WTC11 (cell line): ENCODE results near the gene ERBB2. TPM values are rescaled to one million over a fixed set of nuclear protein-coding genes. Genes with fewer than 3 reads are reported as not detected.

Experiments used
- ATAC-seq: fragments of 200-7000 bp; cut with Tn5 transposase; 2 replicates; pipeline ENCODE4 v1.10.0; 2021; ENCODE audit warnings: mild to moderate bottlenecking, moderate library complexity
- CTCF ChIA-PET: fragments of 300-600 bp; sonication (Branson Sonifier 250); formaldehyde crosslinking; loops from one replicate; lab custom pipeline; 2021; ENCODE audit warnings: antibody characterized with exemption; lab: Charles Lee
- POLR2A ChIA-PET: fragments of 350-600 bp; sonication (Branson Sonifier 250); formaldehyde crosslinking; loops from one replicate; lab custom pipeline; 2021; ENCODE audit warnings: antibody characterized with exemption; lab: Charles Lee
- DNase-seq: peaks from one replicate; pipeline ENCODE4 v3.0.0; 2021; ENCODE audit warnings: low spot score
- H3K27ac Mint-ChIP-seq: 2 replicates; pipeline ENCODE4 v1.8.0; 2021; ENCODE audit warnings: mixed read lengths
- H3K27me3 Mint-ChIP-seq: 2 replicates; pipeline ENCODE4 v1.8.0; 2021; ENCODE audit warnings: low read depth, mild to moderate bottlenecking, moderate library complexity, mixed read lengths
- H3K36me3 Mint-ChIP-seq: 2 replicates; pipeline ENCODE4 v1.8.0; 2021; ENCODE audit warnings: mixed read lengths
- H3K4me1 Mint-ChIP-seq: 2 replicates; pipeline ENCODE4 v1.8.0; 2022; ENCODE audit warnings: mixed read lengths
- H3K4me3 Mint-ChIP-seq: 2 replicates; pipeline ENCODE4 v1.8.0; 2021; ENCODE audit warnings: mild to moderate bottlenecking, moderate library complexity, mixed read lengths
- H3K9me3 Mint-ChIP-seq: 2 replicates; pipeline ENCODE4 v1.8.0; 2021; ENCODE audit warnings: mixed read lengths
- AR ChIP-seq: fragments of 250-450 bp; sonication (Bioruptor Pico); IDR thresholded peaks from 2 replicates; pipeline ENCODE4 v1.9.0; 2021; ENCODE audit warnings: mild to moderate bottlenecking
- ATF1 ChIP-seq: sonication (generic); formaldehyde crosslinking; IDR thresholded peaks from 2 replicates; pipeline ENCODE4 v1.8.1; 2023; ENCODE audit warnings: mild to moderate bottlenecking, moderate library complexity, missing genetic modification reagents
- CBFB ChIP-seq: sonication (generic); formaldehyde crosslinking; IDR thresholded peaks from 2 replicates; pipeline ENCODE4 v1.8.1; 2022; ENCODE audit warnings: mild to moderate bottlenecking, low read depth, missing genetic modification reagents
- ETV6 ChIP-seq: sonication (generic); formaldehyde crosslinking; IDR thresholded peaks from 2 replicates; pipeline ENCODE4 v1.8.1; 2022; ENCODE audit warnings: mild to moderate bottlenecking, missing genetic modification reagents
- FOXP4 ChIP-seq: sonication (generic); formaldehyde crosslinking; IDR thresholded peaks from 2 replicates; pipeline ENCODE4 v1.8.0; 2022; ENCODE audit warnings: mild to moderate bottlenecking, missing genetic modification reagents
- PREB ChIP-seq: sonication (generic); formaldehyde crosslinking; IDR thresholded peaks from 2 replicates; pipeline ENCODE4 v1.8.1; 2022; ENCODE audit warnings: mild to moderate bottlenecking, missing genetic modification reagents, moderate library complexity, borderline replicate concordance
- RELA ChIP-seq: sonication (generic); formaldehyde crosslinking; IDR thresholded peaks from 2 replicates; pipeline ENCODE4 v1.8.1; 2022; ENCODE audit warnings: missing genetic modification reagents, mild to moderate bottlenecking, borderline replicate concordance
- SOX15 ChIP-seq: fragments of 250-450 bp; sonication (Bioruptor Pico); IDR thresholded peaks from 2 replicates; pipeline ENCODE4 v1.9.0; 2021; ENCODE audit warnings: mild to moderate bottlenecking
- USF1 ChIP-seq: sonication (generic); formaldehyde crosslinking; IDR thresholded peaks from 2 replicates; pipeline ENCODE4 v1.8.0; 2022; ENCODE audit warnings: mild to moderate bottlenecking, missing genetic modification reagents
- ZNF416 ChIP-seq: fragments of 250-450 bp; sonication (Bioruptor Pico); IDR thresholded peaks from 2 replicates; pipeline ENCODE4 v1.9.0; 2021; ENCODE audit warnings: mild to moderate bottlenecking, inconsistent platforms
- ZNF423 ChIP-seq: fragments of 250-450 bp; sonication (Bioruptor Pico); IDR thresholded peaks from 2 replicates; pipeline ENCODE4 v2.1.2; 2022; ENCODE audit warnings: mild to moderate bottlenecking, moderate library complexity
- ZSCAN18 ChIP-seq: fragments of 250-450 bp; sonication (Bioruptor Pico); IDR thresholded peaks from 2 replicates; pipeline ENCODE4 v2.1.2; 2022; ENCODE audit warnings: mild to moderate bottlenecking, moderate library complexity
- total RNA-seq: library from RNA; stranded (reverse); gene quantifications from 3 replicates; pipeline ENCODE4 v1.2.3, GENCODE V29; 2021
- TF ChIP-seq, protein P1 (sequence below): sonication (generic); formaldehyde crosslinking; conservative IDR thresholded peaks from 2 replicates; pipeline ENCODE4 v1.8.1; 2022; ENCODE audit warnings: mild to moderate bottlenecking, missing genetic modification reagents
- TF ChIP-seq, protein P2 (sequence below): fragments of 250-450 bp; sonication (Bioruptor Pico); IDR thresholded peaks from 2 replicates; pipeline ENCODE4 v1.9.0; 2021; ENCODE audit warnings: mild to moderate bottlenecking
- TF ChIP-seq, protein P3 (sequence below): sonication (generic); formaldehyde crosslinking; IDR thresholded peaks from 2 replicates; pipeline ENCODE4 v1.8.0; 2022; ENCODE audit warnings: mild to moderate bottlenecking, missing genetic modification reagents

ERBB2 gene
- total RNA-seq, 1 experiment from 2014 or later = 209 TPM

GRCh38 chr17:39666601-39667261 is 33.1 kb upstream of the ERBB2 start:
- Mint-ChIP-seq H3K27ac (no peak overlapping the region), H3K36me3 (no peaks in the 10 kb centered on the region), H3K9me3 (no peaks in the 10 kb centered on the region), H3K4me1 (peaks cover 51% of the 10 kb centered on the region), H3K4me3 (peak overlapping the region; percentile 71), H3K27me3 (peaks cover 44% of the 10 kb centered on the region)
- CTCF ChIA-PET = interaction anchor here (0.7 to 18.0 kb wide), 14 partner anchors 12 to 119 kb away, joined by 3 to 876 read pairs (median 4); partner anchors contain the start of genes ERBB2, MIEN1 and PPP1R1B
- TF ChIP-seq ZNF423 (0 out of 2 replicates have a peak, but pooled peaks have one; percentile 19), FOXP4 (CRISPR knock-in tag) (no peak)
- TF ChIP-seq, protein P1, sequence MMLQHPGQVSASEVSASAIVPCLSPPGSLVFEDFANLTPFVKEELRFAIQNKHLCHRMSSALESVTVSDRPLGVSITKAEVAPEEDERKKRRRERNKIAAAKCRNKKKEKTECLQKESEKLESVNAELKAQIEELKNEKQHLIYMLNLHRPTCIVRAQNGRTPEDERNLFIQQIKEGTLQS (CRISPR knock-in tag) = no peak
- ATAC-seq = no peak
- no peak for DNase-seq
- POLR2A ChIA-PET = interaction anchor here (0.7 to 1.1 kb wide), 3 partner anchors 14 to 29 kb away, joined by 3 to 4 read pairs (median 3); no protein-coding TSS in a partner anchor

- Mint-ChIP-seq H3K4me3 (peak overlapping the region; percentile 71), H3K27ac (no peak overlapping the region), H3K4me1 (peaks cover 56% of the 10 kb centered on the region), H3K27me3 (peaks cover 47% of the 10 kb centered on the region), H3K36me3 (no peaks in the 10 kb centered on the region), H3K9me3 (no peaks in the 10 kb centered on the region)
- TF ChIP-seq SOX15 (CRISPR knock-in tag) (no peak), RELA (CRISPR knock-in tag) (0 out of 2 replicates have a peak, but pooled peaks have one; percentile 14), CBFB (CRISPR knock-in tag) (no peak), ZNF423 (peak; percentile 45)
- ChIA-PET POLR2A (interaction anchor here (0.9 to 1.1 kb wide), 2 partner anchors 15 to 22 kb away, joined by 3 to 4 read pairs; no protein-coding TSS in a partner anchor), CTCF (interaction anchor here (0.7 to 18.0 kb wide), 9 partner anchors 11 to 346 kb away, joined by 3 to 876 read pairs (median 4); partner anchors contain the start of genes ERBB2, MIEN1 and PPP1R1B)
- ATAC-seq (no peak), DNase-seq (peak; percentile 25)
These were observed 32.5 kb upstream of the ERBB2 start for GRCh38 chr17:39667262-39667944.

- peaks cover 50% of the 10 kb centered on the region for H3K4me1 Mint-ChIP-seq
- DNase-seq (peak; percentile 83), ATAC-seq (peak; percentile 34)
- H3K9me3 Mint-ChIP-seq = no peaks in the 10 kb centered on the region
- ChIA-PET POLR2A (interaction anchor here (0.7 to 1.1 kb wide), 2 partner anchors 23 to 45 kb away, joined by 3 read pairs; no protein-coding TSS in a partner anchor), CTCF (interaction anchor here (0.6 to 18.0 kb wide), 23 partner anchors 10 to 346 kb away, joined by 3 to 876 read pairs (median 5); partner anchors contain the start of genes ERBB2, MIEN1, PGAP3 and PPP1R1B)
- no peak within 1 kb of the TSS for H3K27ac Mint-ChIP-seq
- H3K36me3 Mint-ChIP-seq = no peaks in the 10 kb centered on the region
- peak within 1 kb of the TSS; percentile 71 for H3K4me3 Mint-ChIP-seq
- peaks cover 47% of the 10 kb centered on the region for H3K27me3 Mint-ChIP-seq
- TF ChIP-seq, protein P2, sequence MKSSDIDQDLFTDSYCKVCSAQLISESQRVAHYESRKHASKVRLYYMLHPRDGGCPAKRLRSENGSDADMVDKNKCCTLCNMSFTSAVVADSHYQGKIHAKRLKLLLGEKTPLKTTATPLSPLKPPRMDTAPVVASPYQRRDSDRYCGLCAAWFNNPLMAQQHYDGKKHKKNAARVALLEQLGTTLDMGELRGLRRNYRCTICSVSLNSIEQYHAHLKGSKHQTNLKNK = no peak
- 0 out of 2 replicates have a peak, but pooled peaks have one; percentile 64 for TF ChIP-seq ATF1 (CRISPR knock-in tag)
- no peak for TF ChIP-seq ZNF416
- no peak for TF ChIP-seq ZSCAN18
- no peak for TF ChIP-seq USF1 (CRISPR knock-in tag)
- TF ChIP-seq PREB (CRISPR knock-in tag) = no peak
- TF ChIP-seq, protein P3, sequence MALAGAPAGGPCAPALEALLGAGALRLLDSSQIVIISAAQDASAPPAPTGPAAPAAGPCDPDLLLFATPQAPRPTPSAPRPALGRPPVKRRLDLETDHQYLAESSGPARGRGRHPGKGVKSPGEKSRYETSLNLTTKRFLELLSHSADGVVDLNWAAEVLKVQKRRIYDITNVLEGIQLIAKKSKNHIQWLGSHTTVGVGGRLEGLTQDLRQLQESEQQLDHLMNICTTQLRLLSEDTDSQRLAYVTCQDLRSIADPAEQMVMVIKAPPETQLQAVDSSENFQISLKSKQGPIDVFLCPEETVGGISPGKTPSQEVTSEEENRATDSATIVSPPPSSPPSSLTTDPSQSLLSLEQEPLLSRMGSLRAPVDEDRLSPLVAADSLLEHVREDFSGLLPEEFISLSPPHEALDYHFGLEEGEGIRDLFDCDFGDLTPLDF = 0 out of 2 replicates have a peak, but pooled peaks have one; percentile 32
- peak; percentile 84 for TF ChIP-seq ETV6
- TF ChIP-seq AR = no peak
These were observed 31.6 kb upstream of the ERBB2 start, which contains the start of gene PNMT for GRCh38 chr17:39667945-39668924. Gene PNMT, plus strand, starts transcription at chr17:39668453. Its CDS starts 23 bp downstream, at chr17:39668476.
